Adipose tissue (tissue), 3 donors: ENCODE results near the gene CYP46A1. TPM values are rescaled to one million over a fixed set of nuclear protein-coding genes. Genes with fewer than 3 reads are reported as not detected.

Experiments
- H3K27ac ChIP-seq: one replicate; pipeline ENCODE4 v1.5.1; 2013; ENCODE audit warnings: low read depth, low read length
- WGBS, 3 donors: extraction: QIAGEN DNeasy Blood & Tissue Kit; methylation state at CpG; one replicate each; pipeline ENCODE4 v1.1.7; 2013; 5-methylcytosine and 5-hydroxymethylcytosine counted together
- polyA plus RNA-seq, 3 donors: library from polyadenylated mRNA; stranded (reverse); fragments of 200-250 nt; gene quantifications; one replicate each; pipeline ENCODE4 v1.2.3, GENCODE V29; 2013
- donor health status: healthy with polysubstance abuse.
- donor health status: Bipolar disorder and iron deficiency.
- donor health status: healthy.

Gene CYP46A1
- polyA plus RNA-seq, 3 donors: 0.84 to 1.6 (median 0.91) TPM

DNA sequence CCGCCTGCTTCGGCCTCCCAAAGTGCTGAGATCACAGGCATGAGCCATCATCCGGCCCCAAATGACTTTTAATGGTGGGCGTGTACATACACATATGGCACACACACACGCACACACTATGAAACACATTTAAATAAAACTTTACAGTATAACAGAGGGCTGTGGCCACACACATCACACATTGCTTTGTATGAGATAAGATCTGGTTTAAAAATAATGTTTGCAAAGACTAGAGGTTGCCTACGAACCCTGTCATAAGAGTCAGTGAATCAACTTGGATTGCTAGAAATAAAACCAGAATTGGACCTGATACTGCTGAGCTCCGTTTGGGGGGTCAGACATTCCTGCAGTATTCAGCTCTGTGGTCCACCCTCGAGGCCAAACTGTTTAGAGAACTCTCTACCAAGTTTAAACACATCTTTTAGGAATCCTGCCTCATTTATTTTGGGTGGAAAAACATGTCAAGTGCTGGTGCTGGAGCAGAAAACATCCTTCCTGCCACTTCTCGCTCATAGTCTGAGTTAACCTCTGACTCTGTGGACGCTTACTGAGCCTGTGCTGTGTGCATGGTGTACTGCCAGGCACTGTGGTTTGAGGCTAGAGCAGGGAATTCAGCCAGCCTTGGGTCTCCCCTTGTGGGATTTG, 61.3 kb downstream of the CYP46A1 start:
- 41 to 64% (median 42%) methylated on average over 10 of the region's 10 CpGs for WGBS, 3 donors
- no peak overlapping the region for H3K27ac ChIP-seq

DNA sequence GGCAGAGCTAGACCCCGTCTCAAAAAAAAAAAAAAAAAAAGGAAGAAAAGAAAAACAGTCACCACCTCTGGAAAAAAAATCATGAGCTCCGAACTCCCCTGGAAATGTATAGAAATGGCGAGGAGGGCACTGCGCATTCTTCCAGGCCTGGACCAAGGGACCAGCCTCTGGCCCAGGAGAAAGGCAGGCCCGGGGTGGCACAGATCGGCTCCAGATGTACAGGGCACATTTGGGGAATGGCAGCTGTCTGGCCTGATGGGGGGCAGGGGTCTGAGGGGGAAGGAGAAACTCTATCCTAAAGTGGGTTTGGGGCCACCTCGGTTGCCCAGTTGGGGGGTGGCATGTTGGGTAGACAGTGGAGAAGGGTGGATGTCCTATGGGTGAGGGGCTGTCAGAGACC, 63.1 kb downstream of the CYP46A1 start:
- 75 to 87% (median 83%) methylated on average over 6 of the region's 7 CpGs for WGBS, 3 donors
- H3K27ac ChIP-seq: no peak overlapping the region

- WGBS, 3 donors: 88 to 93% (median 92%) methylated on average over 22 of the region's 22 CpGs
- no peak overlapping the region for H3K27ac ChIP-seq
Observed at GRCh38 chr14:99747582-99748330, 63.7 kb downstream of the CYP46A1 start.

DNA sequence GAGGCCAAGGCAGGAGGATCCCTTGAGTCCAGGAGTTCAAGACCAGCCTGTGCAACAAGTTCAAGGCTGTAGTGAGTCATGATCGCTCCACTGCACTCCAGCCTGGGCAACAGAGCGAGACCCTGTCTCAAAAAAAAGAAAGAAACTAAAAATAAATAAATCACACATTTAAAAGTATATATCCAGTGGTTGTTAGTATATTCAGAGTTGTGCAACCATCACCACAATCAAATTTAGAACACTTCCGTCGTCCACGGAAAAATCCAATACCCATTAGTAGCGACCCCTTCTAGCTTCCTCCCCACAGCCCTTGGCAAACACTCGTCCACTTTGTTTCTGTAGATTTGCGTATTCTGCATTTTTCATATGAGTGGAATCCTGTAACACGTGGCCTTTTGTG, 64.4 kb downstream of the CYP46A1 start:
- H3K27ac ChIP-seq: no peak overlapping the region
- 74 to 80% (median 77%) methylated on average over 9 of the region's 9 CpGs for WGBS, 3 donors

GRCh38 chr14:99749142-99749541, 65.0 kb downstream of the CYP46A1 start:
- 74 to 89% (median 87%) methylated on average over 13 of the region's 13 CpGs for WGBS, 3 donors
- no peak overlapping the region for H3K27ac ChIP-seq

DNA sequence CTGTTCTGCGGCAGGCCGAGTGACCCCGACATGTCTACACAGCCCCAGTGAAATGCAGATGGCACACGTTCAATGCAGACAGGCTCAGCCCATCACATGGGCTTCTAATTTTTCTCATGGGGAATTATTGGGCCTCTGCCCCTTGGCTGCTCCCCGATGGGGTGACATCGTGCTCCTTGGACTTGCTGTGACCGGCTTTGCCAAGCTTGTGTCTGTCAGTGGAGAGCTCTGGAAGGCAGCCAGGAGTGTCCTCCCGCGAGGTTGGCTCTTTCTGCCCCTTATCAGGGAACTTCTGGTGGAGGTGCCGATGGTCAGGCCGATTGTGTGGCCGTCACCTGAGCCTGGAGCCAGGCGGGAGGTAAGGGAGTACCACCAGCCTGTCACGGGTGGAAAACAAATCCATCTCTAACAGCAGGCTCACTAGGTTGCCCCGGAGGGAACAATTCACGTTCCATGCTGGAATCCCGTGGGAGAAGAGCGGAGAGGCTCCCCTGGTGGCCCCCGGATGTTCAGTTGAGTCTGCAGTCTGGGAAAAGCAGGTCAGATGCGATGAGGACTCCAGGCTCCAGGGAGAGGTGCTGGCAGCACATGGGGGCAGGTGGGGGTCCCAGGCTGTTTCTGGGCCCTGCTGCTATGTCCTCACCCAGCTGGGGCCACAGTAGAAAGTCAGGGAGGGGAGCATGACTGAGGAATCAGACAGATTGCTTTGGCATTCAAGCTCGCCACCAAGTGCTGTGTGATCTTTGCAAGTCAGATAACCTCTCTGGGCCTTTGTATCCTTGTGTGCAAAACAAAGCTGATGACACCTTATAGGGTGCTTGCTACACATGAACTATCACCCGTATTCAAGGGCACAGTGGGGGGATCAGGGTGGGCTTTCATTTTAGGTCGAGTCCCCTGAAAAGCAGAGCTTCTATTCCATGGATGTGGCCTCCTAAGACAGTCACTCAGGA, 65.9 kb downstream of the CYP46A1 start:
- 38 to 57% (median 56%) methylated on average over 23 of the region's 23 CpGs for WGBS, 3 donors
- H3K27ac ChIP-seq: no peak overlapping the region

- no peak overlapping the region for H3K27ac ChIP-seq
- 85 to 94% (median 89%) methylated on average over 11 of the region's 11 CpGs for WGBS, 3 donors
Observed at GRCh38 chr14:99750746-99751450, 66.8 kb downstream of the CYP46A1 start.

- WGBS, 3 donors: 39 to 65% (median 47%) methylated on average over 25 of the region's 25 CpGs
- H3K27ac ChIP-seq: no peak overlapping the region
Observed at GRCh38 chr14:99751539-99752485, 67.7 kb downstream of the CYP46A1 start.

- WGBS, 3 donors: 20 to 48% (median 23%) methylated on average over 9 of the region's 9 CpGs
- no peak overlapping the region for H3K27ac ChIP-seq
Observed at GRCh38 chr14:99752486-99753121, 68.5 kb downstream of the CYP46A1 start.

DNA sequence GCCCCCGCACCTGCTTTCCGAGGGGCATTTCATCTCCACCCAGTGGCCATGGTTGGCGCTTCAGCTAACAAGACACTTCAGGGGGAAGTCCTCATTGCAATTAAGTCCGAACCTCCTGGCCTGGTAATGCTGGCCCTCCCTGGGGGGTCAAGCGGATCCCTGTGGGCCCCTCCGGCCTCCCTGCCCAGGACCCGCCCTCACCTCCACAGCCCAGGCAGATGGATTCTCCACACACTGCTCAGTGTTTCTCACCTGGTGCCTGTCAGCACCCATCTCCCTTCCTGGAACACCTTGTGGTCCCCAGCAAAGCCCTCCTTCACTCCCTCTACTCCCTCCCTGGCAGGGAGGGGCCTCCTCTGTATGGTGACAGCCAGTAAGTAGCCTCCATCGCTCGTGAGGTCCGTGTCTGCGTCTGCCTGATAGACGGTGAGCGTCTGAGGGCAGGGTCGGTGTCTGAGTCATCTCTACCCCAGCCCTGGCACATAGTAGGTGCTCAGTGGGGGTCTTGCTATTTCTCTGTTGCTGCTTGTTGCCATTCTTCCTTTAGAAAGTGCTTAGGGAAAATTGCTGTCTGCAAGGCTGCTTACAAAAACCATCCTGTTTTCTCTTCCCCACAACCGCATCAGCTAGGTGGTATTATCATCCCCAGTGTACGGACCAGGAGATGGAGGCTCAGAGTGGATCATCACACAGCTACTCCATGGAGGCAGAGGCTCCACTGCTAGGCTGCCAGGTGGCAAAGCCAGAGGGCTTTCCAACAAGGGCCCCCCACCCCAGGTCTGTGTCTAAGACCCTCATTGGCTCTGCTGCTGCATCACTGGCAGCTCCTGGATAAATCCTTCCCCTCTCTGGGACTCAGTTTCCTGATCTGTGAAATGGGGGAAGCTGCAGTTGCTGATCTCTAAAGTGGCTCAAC, 69.4 kb downstream of the CYP46A1 start:
- H3K27ac ChIP-seq: no peak overlapping the region
- 47 to 60% (median 57%) methylated on average over 14 to 16 of the region's 16 CpGs for WGBS, 3 donors

DNA sequence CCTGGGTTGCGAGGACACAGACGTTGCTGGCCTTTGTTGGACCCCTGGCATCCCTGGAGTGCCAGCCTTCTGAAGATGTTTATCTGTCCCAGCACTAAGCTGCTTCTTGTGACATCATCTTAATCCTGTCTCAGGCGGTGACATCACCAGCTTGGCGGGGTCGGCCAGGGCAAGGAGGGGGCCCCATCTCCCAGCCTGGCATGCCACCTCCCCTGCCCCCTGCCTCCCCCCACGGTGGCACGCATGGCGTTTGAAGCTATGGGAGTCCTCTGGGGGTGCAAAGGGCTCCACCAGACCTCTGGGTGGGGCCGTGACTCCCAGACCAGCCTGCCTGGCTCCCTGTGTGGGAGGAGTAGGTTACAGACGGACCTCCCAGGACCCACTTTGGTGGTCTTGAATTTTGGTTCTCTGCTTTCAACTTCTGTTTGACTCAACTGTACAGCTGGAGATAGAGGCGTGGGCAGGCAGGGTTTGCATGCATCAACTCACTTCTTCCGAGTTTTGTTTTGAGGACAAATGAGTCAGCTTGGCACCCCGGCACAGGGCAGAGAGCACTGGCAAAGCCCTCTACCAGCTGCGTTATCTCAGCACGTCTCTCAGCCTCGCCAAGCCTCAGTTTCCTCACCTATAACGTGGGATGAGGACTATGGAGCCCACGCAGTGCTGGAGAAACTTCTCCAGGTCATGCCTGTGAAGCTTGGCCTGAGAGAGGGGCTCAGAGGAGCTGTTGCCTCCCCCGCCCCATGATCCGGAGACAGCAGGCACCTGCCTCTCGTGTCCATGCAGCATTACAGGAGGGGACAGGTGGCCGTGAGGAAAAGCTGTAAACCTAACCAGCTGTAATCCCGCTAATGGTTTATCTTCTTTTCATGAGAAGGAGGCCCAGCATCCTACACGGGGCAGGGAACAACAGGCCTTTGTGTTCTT, 70.3 kb downstream of the CYP46A1 start:
- H3K27ac ChIP-seq: no peak overlapping the region
- WGBS, 3 donors: 76 to 81% (median 78%) methylated on average over 24 of the region's 24 CpGs

GRCh38 chr14:99755068-99755405, 70.9 kb downstream of the CYP46A1 start:
- 65 to 94% (median 86%) methylated on average over 8 of the region's 8 CpGs for WGBS, 3 donors
- H3K27ac ChIP-seq: no peak overlapping the region

DNA sequence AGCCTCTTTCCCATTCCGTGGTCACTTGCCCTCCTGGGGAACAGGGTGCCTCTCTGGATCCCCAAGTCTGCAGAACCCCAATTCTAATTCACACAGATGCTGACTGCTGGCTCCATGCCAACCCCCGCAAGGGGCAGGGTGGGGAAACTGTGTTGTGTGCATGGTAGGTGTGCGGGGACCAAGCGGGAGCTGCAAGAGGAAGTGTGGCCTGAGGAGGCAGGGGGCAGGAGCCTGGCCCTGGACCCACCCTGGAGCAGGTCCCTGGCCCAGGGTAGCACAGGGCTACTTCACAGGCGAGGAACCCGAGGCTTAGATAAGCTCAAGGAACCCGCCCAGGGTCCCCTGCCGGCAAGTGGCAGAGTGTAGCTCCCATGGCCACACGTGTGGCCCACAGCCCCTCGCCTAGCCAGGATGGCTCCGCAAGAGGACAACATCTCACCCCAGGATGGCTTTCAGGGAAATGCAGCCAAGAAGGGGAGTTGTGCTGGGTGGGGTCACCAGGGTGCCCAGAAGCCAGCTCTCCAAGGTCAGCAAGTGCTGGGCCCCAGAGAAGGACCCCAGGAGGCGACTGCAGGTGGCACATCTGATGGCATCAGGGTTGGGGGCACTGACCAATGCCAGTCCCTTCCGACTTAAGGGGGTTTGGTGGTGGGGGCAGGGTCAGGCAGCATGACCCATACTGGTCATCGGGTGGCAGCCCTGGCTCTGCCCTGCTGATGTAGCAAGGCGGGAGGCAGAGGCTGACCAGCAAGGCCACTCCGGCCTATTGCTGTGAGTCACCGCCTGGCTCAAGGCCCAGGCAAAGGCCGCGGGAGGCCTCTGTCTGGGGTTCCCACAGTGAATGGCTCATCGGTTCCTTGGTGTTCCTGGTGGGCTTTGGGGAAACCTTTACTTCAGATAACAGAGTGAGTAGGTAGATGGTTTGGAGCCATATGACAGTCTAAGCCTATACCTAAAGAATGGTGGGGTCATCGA, 71.8 kb downstream of the CYP46A1 start:
- 49 to 57% (median 57%) methylated on average over 21 of the region's 21 CpGs for WGBS, 3 donors
- H3K27ac ChIP-seq: no peak overlapping the region

DNA sequence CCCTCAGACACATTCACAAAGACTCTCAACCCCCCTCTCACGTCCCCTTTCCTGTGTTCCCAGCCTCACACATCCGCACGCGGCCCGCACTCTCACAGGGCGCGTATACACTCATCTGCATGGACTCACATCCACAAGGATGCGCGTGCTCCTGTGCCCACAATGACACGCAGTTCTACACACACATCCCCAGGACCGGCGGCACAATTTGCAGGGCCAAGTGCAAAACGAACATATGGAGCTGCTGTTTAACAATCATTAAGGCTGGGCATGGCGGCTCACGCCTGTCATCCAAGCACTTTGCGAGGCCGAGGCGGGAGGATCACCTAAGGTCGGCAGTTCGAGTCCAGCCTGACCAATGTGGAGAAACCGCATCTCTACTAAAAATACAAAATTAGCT, 72.7 kb downstream of the CYP46A1 start:
- no peak overlapping the region for H3K27ac ChIP-seq
- 93 to 95% (median 94%) methylated on average over 21 of the region's 21 CpGs for WGBS, 3 donors
